GM19193 (cell line): ENCODE measurements around the gene PLVAP.

Source experiments
- POLR2A ChIP-seq: IDR thresholded peaks from 4 replicates; pipeline ENCODE4 v1.6.1; 2011; ENCODE audit not compliant: insufficient read depth, insufficient read length; ENCODE audit errors: extremely low read depth

Gene PLVAP

GRCh38 chr19:17309198-17309964 is 67.8 kb downstream of the PLVAP start, which contains the start of gene DDA1:
DDA1 (plus strand) TSS chr19:17309563; CDS start chr19:17309655, 92 bp downstream.
- peak; percentile 70 for TF ChIP-seq POLR2A

- no peak for TF ChIP-seq POLR2A
These were observed 69.2 kb downstream of the PLVAP start for GRCh38 chr19:17307876-17308377.

GRCh38 chr19:17306285-17306714 is 70.8 kb downstream of the PLVAP start:
- TF ChIP-seq POLR2A = no peak

- peak; percentile 62 for TF ChIP-seq POLR2A
These were observed 71.4 kb downstream of the PLVAP start, which contains the start of gene MRPL34 for GRCh38 chr19:17305517-17306284. MRPL34 (plus strand) TSS chr19:17305872; CDS start chr19:17305893, 21 bp downstream.

GRCh38 chr19:17305216-17305516 is 72.0 kb downstream of the PLVAP start:
- no peak for TF ChIP-seq POLR2A

GRCh38 chr19:17304386-17305215 is 72.5 kb downstream of the PLVAP start:
- TF ChIP-seq POLR2A = no peak

GRCh38 chr19:17303940-17304267 is 73.2 kb downstream of the PLVAP start:
- TF ChIP-seq POLR2A = no peak

- TF ChIP-seq POLR2A = peak; percentile 37
These were observed 73.8 kb downstream of the PLVAP start, which contains the start of gene ABHD8 for GRCh38 chr19:17303167-17303939. ABHD8 (minus strand) TSS chr19:17303425; CDS start chr19:17301616, 1,809 bp downstream.

- TF ChIP-seq POLR2A = no peak
These were observed 74.6 kb downstream of the PLVAP start for GRCh38 chr19:17302391-17303166.
